ENCODE data around the gene TBC1D16. TPM values are rescaled to one million over a fixed set of nuclear protein-coding genes. Genes with fewer than 3 reads are reported as not detected.
A peak's percentile ranks its signal among the peaks of the same experiment; 100 is the strongest.

The TBC1D16 gene
- total and polyA plus RNA-seq, 10 of the 15 experiments (the other 5 are each of a cell fraction or from before 2014, with no cell fraction given): 0.01 to 0.13 (median 0.06) TPM; not detected in 3

DNA sequence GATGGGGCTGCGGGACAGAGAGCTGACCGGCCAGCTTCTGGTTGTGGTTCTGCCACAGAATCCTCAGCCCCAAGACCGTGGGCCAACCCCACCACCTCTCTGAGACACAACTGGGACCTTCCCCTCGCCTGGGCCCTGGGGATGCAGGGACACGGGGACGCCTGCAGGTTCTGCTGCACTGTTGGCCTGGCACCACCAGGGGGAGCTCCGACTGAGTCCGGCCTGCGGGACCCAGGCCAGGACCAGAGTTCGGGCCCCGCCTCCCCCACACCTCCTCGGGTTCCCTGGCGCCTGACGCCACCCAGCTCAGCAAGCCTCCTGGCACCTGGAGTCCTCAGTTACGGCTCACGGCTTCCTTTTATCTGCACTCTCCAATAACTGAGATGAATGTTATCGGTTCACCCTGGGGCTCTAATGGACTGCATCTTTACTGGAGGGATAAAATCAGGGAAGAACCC, 27.3 kb downstream of the TBC1D16 start (continued):
- TF ChIP-seq, protein P1, sequence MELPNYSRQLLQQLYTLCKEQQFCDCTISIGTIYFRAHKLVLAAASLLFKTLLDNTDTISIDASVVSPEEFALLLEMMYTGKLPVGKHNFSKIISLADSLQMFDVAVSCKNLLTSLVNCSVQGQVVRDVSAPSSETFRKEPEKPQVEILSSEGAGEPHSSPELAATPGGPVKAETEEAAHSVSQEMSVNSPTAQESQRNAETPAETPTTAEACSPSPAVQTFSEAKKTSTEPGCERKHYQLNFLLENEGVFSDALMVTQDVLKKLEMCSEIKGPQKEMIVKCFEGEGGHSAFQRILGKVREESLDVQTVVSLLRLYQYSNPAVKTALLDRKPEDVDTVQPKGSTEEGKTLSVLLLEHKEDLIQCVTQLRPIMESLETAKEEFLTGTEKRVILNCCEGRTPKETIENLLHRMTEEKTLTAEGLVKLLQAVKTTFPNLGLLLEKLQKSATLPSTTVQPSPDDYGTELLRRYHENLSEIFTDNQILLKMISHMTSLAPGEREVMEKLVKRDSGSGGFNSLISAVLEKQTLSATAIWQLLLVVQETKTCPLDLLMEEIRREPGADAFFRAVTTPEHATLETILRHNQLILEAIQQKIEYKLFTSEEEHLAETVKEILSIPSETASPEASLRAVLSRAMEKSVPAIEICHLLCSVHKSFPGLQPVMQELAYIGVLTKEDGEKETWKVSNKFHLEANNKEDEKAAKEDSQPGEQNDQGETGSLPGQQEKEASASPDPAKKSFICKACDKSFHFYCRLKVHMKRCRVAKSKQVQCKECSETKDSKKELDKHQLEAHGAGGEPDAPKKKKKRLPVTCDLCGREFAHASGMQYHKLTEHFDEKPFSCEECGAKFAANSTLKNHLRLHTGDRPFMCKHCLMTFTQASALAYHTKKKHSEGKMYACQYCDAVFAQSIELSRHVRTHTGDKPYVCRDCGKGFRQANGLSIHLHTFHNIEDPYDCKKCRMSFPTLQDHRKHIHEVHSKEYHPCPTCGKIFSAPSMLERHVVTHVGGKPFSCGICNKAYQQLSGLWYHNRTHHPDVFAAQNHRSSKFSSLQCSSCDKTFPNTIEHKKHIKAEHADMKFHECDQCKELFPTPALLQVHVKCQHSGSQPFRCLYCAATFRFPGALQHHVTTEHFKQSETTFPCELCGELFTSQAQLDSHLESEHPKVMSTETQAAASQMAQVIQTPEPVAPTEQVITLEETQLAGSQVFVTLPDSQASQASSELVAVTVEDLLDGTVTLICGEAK (IDR thresholded peaks at IDR 0.05; ENCODE audit: borderline replicate concordance): no peak
- no peak for TF ChIP-seq ZNF384 (IDR thresholded peaks at IDR 0.05; ENCODE audit: borderline replicate concordance, low read depth, low read length)
- TF ChIP-seq NFYA (IDR thresholded peaks at IDR 0.05; ENCODE audit: borderline replicate concordance, low read depth, low read length): no peak
- TF ChIP-seq EZH2 (IDR thresholded peaks at IDR 0.05; ENCODE audit: borderline replicate concordance, control insufficient read depth, low read depth, low read length): no peak
- no peak for TF ChIP-seq GABPA (IDR thresholded peaks at IDR 0.05; ENCODE audit: low read depth)
- TF ChIP-seq LARP7 (IDR thresholded peaks at IDR 0.05): peak; percentile 33; the same call in 1 of the 2 replicates
- TF ChIP-seq BCL11A (IDR thresholded peaks at IDR 0.05; ENCODE audit: low read depth, low read length): no peak
- no peak for TF ChIP-seq DPF2 (IDR thresholded peaks at IDR 0.05)
- TF ChIP-seq JUNB (IDR thresholded peaks at IDR 0.05): no peak
- TF ChIP-seq HCFC1 (IDR thresholded peaks at IDR 0.05; ENCODE audit: low read length): peak; percentile 15; the same call in 1 of the 2 replicates
- TF ChIP-seq TARDBP (IDR thresholded peaks at IDR 0.05; ENCODE audit: borderline replicate concordance): no peak
- no peak for TF ChIP-seq STAT1 (conservative IDR thresholded peaks at IDR 0.05)
- TF ChIP-seq MYC (IDR thresholded peaks at IDR 0.05; ENCODE audit: insufficient read depth, insufficient read length, insufficient replicate concordance, low read length, severe bottlenecking): no peak
- TF ChIP-seq CHD2 (IDR thresholded peaks at IDR 0.05; ENCODE audit: borderline replicate concordance, low read depth, low read length): no peak
- TF ChIP-seq KDM1A (IDR thresholded peaks at IDR 0.05; ENCODE audit: borderline replicate concordance): no peak
- TF ChIP-seq, protein P2, sequence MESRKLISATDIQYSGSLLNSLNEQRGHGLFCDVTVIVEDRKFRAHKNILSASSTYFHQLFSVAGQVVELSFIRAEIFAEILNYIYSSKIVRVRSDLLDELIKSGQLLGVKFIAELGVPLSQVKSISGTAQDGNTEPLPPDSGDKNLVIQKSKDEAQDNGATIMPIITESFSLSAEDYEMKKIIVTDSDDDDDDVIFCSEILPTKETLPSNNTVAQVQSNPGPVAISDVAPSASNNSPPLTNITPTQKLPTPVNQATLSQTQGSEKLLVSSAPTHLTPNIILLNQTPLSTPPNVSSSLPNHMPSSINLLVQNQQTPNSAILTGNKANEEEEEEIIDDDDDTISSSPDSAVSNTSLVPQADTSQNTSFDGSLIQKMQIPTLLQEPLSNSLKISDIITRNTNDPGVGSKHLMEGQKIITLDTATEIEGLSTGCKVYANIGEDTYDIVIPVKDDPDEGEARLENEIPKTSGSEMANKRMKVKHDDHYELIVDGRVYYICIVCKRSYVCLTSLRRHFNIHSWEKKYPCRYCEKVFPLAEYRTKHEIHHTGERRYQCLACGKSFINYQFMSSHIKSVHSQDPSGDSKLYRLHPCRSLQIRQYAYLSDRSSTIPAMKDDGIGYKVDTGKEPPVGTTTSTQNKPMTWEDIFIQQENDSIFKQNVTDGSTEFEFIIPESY (IDR thresholded peaks at IDR 0.05): no peak
- peak; percentile 16 for TF ChIP-seq RELA (IDR thresholded peaks at IDR 0.05; ENCODE audit: borderline replicate concordance, partially characterized antibody)
- TF ChIP-seq, protein P3, sequence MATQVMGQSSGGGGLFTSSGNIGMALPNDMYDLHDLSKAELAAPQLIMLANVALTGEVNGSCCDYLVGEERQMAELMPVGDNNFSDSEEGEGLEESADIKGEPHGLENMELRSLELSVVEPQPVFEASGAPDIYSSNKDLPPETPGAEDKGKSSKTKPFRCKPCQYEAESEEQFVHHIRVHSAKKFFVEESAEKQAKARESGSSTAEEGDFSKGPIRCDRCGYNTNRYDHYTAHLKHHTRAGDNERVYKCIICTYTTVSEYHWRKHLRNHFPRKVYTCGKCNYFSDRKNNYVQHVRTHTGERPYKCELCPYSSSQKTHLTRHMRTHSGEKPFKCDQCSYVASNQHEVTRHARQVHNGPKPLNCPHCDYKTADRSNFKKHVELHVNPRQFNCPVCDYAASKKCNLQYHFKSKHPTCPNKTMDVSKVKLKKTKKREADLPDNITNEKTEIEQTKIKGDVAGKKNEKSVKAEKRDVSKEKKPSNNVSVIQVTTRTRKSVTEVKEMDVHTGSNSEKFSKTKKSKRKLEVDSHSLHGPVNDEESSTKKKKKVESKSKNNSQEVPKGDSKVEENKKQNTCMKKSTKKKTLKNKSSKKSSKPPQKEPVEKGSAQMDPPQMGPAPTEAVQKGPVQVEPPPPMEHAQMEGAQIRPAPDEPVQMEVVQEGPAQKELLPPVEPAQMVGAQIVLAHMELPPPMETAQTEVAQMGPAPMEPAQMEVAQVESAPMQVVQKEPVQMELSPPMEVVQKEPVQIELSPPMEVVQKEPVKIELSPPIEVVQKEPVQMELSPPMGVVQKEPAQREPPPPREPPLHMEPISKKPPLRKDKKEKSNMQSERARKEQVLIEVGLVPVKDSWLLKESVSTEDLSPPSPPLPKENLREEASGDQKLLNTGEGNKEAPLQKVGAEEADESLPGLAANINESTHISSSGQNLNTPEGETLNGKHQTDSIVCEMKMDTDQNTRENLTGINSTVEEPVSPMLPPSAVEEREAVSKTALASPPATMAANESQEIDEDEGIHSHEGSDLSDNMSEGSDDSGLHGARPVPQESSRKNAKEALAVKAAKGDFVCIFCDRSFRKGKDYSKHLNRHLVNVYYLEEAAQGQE (IDR thresholded peaks at IDR 0.05; ENCODE audit: low read depth, low read length): no peak
- TF ChIP-seq SREBF1 (IDR thresholded peaks at IDR 0.05; ENCODE audit: low read length): no peak
- TF ChIP-seq, protein P4, sequence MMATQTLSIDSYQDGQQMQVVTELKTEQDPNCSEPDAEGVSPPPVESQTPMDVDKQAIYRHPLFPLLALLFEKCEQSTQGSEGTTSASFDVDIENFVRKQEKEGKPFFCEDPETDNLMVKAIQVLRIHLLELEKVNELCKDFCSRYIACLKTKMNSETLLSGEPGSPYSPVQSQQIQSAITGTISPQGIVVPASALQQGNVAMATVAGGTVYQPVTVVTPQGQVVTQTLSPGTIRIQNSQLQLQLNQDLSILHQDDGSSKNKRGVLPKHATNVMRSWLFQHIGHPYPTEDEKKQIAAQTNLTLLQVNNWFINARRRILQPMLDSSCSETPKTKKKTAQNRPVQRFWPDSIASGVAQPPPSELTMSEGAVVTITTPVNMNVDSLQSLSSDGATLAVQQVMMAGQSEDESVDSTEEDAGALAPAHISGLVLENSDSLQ (IDR thresholded peaks at IDR 0.05): no peak
- TF ChIP-seq SREBF2 (IDR thresholded peaks at IDR 0.05; ENCODE audit: low read length): no peak

Measured in GM12878 (cell line).